Heart left ventricle (tissue), 16 donors: ENCODE results near the gene KRT7. TPM values are rescaled to one million over a fixed set of nuclear protein-coding genes. Genes with fewer than 3 reads are reported as not detected.

Experiments used
- ATAC-seq, 4 donors: fragments of 200-7000 bp; cut with Tn5 transposase; one replicate each; pipeline ENCODE4 v1.9.1; 2020 to 2022; ENCODE audit warnings: moderate library complexity in 4 of 4, mild to moderate bottlenecking in 3 of 4, moderate number of reproducible peaks in 1 of 4
- DNase-seq, 5 donors: peaks; one replicate each; pipeline ENCODE4 v3.0.0-alpha.2; 2020
- H3K27ac ChIP-seq, 12 donors: fragments of 200-600 bp; sonication (generic) in 4 of 12; one replicate each; pipeline versions ENCODE4 v1.5.0 to v1.8.0; 2016 to 2022; ENCODE audit warnings: mild to moderate bottlenecking in 2 of 12
- H3K27me3 ChIP-seq, 9 donors: fragments of 200-600 bp; sonication (generic) in 2 of 9; one replicate each; pipeline versions ENCODE4 v1.5.1 to v1.8.0; 2016 to 2022; ENCODE audit warnings: mild to moderate bottlenecking in 3 of 9
- H3K36me3 ChIP-seq, 9 donors: fragments of 200-600 bp; sonication (generic) in 2 of 9; one replicate each; pipeline versions ENCODE4 v1.5.0 to v1.8.0; 2018 to 2022; ENCODE audit warnings: mild to moderate bottlenecking in 2 of 9
- H3K4me1 ChIP-seq, 12 donors: fragments of 200-600 bp; sonication (generic) in 4 of 12; one replicate each; pipeline versions ENCODE4 v1.5.0 to v1.8.0; 2016 to 2022; ENCODE audit warnings: mild to moderate bottlenecking in 3 of 12
- H3K4me3 ChIP-seq, 12 donors: fragments of 200-600 bp; sonication (generic) in 4 of 12; one replicate each; pipeline versions ENCODE4 v1.5.0 to v1.8.0; 2017 to 2022; ENCODE audit warnings: mild to moderate bottlenecking in 9 of 12, moderate library complexity in 4 of 12
- H3K9me3 ChIP-seq, 12 donors: fragments of 200-600 bp; sonication (generic) in 4 of 12; one replicate each; pipeline versions ENCODE4 v1.5.0 to v1.8.0; 2016 to 2022; ENCODE audit warnings: mild to moderate bottlenecking in 1 of 12
- CTCF ChIP-seq, 12 donors: fragments of 200-600 bp; sonication (generic) in 4 of 12; IDR thresholded peaks; one replicate each; pipeline versions ENCODE4 v1.5.0 to v1.8.0; 2018 to 2022; ENCODE audit warnings: antibody characterized with exemption in 12 of 12, mild to moderate bottlenecking in 5 of 12
- POLR2A ChIP-seq, 2 donors: fragments of 450-650 bp; IDR thresholded peaks; one replicate each; pipeline ENCODE4 v1.6.1; 2017; ENCODE audit warnings: antibody characterized with exemption in 2 of 2, mild to moderate bottlenecking in 2 of 2, moderate library complexity in 2 of 2
- WGBS, 4 donors: extraction: QIAGEN DNeasy Blood & Tissue Kit in 2 of 4; methylation state at CpG; one replicate each; pipeline versions ENCODE4 v1.1.5 to v1.1.7; 2013 to 2018; 5-methylcytosine and 5-hydroxymethylcytosine counted together
- intact Hi-C, 10 donors: fragments of 100-400 bp; cut with DNase I; formaldehyde crosslinking; loops; one replicate each; pipeline versions ENCODE4 v1.11.1 to v1.14.2; 2022
- polyA plus RNA-seq, 2 donors: library from polyadenylated mRNA; stranded (reverse); fragments of 200-250 nt; gene quantifications; one replicate each; pipeline ENCODE4 v1.2.3, GENCODE V29; 2013
- total RNA-seq, 9 donors: library from RNA; depleted of rRNA in 2 of 9; stranded (reverse); fragments of >200 nt in 2 of 9; fragmentation: NEBNext Ultra II Directional in 3 of 9; extraction: Animal tissue kit (Norgen Biotek cat#: 25700) in 3 of 9; gene quantifications; one replicate each; pipeline versions ENCODE4 v1.1.0 to v1.2.4, GENCODE V29; 2016 to 2023
- donor health status: ischemic (EF 13 %, LVEDD 7.1; RV severe dilation, severe dysfunction).
- donor health status: healthy with polysubstance abuse.
- donor health status: DM: no; HTN: yes; CAD: no.
- donor health status: DM: no; HTN: no; CAD: no.
- donor health status: ischemic (EF 25% LVEDD 6.9; RV normal size, moderate dysfunction).
- donor health status: ischemic (EF 25% LVEDD 5.7; RV mildly dilated, moderate dysfunction).
- donor health status: healthy.
- donor health status: DM: yes; HTN: yes; CAD: no.
- donor health status: ischemic (EF 35%, LVEDD 5.7; RV mildly dilated, moderate dysfunction).
- donor health status: nonischemic (EF 11% LVEDD 7.7; RV severe dilation, severe dysfunction).
- donor health status: DM: yes; HTN: yes; CAD: no.
- donor health status: PGD.
- donor health status: ischemic (EF 29% LVEDD 5.4; RV normal size, mild dysfunction).
- donor health status: nonischemic (EF 23%, LVEDD 6.1; RV moderate dilation, normal function).

Gene KRT7
- total and polyA plus RNA-seq, 11 donors: 0.20 to 56.7 (median 3.1) TPM; not detected in 3

GRCh38 chr12:52295663-52296062 is 62.6 kb downstream of the KRT7 start:
- Histone ChIP-seq H3K27ac (no peak overlapping the region), H3K27me3 (peaks cover 3 to 61% (median 22%) of the 10 kb centered on the region in 9 donors), H3K36me3 (no peaks in the 10 kb centered on the region), H3K4me1 (no peaks in the 10 kb centered on the region), H3K9me3 (no peaks in the 10 kb centered on the region), H3K4me3 (no peak overlapping the region)
- no peak for TF ChIP-seq POLR2A (IDR thresholded peaks at IDR 0.05)
- TF ChIP-seq CTCF (IDR thresholded peaks at IDR 0.05): no peak
- intact Hi-C loops: no loop called here
- DNase-seq (no peak), ATAC-seq (no peak)
- 61 to 70% (median 66%) methylated on average over 1 of the region's 1 CpG for WGBS, 4 donors

- TF ChIP-seq CTCF (IDR thresholded peaks at IDR 0.05): no peak
- no peak for TF ChIP-seq POLR2A (IDR thresholded peaks at IDR 0.05)
- no peak for ATAC-seq
- intact Hi-C loops: no loop called here
- no peak overlapping the region for H3K27ac ChIP-seq
- H3K4me1 ChIP-seq: no peaks in the 10 kb centered on the region
- 83 to 91% (median 86%) methylated on average over 5 of the region's 5 CpGs for WGBS, 4 donors
- H3K9me3 ChIP-seq: no peaks in the 10 kb centered on the region
- no peaks in the 10 kb centered on the region for H3K36me3 ChIP-seq
- no peak for DNase-seq
- peaks cover 2 to 59% (median 18%) of the 10 kb centered on the region in 9 donors for H3K27me3 ChIP-seq
- H3K4me3 ChIP-seq: no peak overlapping the region
These were observed 63.7 kb downstream of the KRT7 start for GRCh38 chr12:52296572-52297215.

Other genes with a start within 250 kb of the KRT7 start
- gene TAMALIN, start 226.3 kb upstream of the KRT7 start, total RNA-seq: 10 to 100 TPM; 12.9 to 38.0 (median 17.6) TPM
- gene TAMALIN, start 226.3 kb upstream of the KRT7 start, polyA plus RNA-seq: 10 to 100 TPM; 17.8 to 26.5 TPM
- gene NR4A1, start 181.8 kb upstream of the KRT7 start, total RNA-seq: 100 to 1,000 TPM in 2 of 9 donors, 10 to 100 TPM in 7; 22.0 to 140 (median 42.0) TPM
- gene NR4A1, start 181.8 kb upstream of the KRT7 start, polyA plus RNA-seq: 10 to 100 TPM; 59.5 to 66.3 TPM
- 10 to 100 TPM; 18.9 to 46.7 (median 24.1) TPM for gene ATG101, start 163.3 kb upstream of the KRT7 start, total RNA-seq
- gene ATG101, start 163.3 kb upstream of the KRT7 start, polyA plus RNA-seq: 100 to 1,000 TPM in 1 of 2 donors, 10 to 100 TPM in 1; 22.1 to 108 TPM
- gene SMIM41, start 153.5 kb upstream of the KRT7 start, total RNA-seq: under 1 TPM in 3 of 9 donors, not detected in 6; 0.29 to 0.52 (median 0.32) TPM
- under 1 TPM; 0.08 to 0.65 TPM for gene SMIM41, start 153.5 kb upstream of the KRT7 start, polyA plus RNA-seq
- gene KRT80, start 41.2 kb upstream of the KRT7 start, total RNA-seq: 1 to 10 TPM in 2 of 9 donors, under 1 TPM in 5, not detected in 2; 0.15 to 1.2 (median 0.24) TPM
- under 1 TPM; 0.08 to 0.72 TPM for gene KRT80, start 41.2 kb upstream of the KRT7 start, polyA plus RNA-seq
- gene KRT86, start 41.4 kb downstream of the KRT7 start, total RNA-seq: not detected
- gene KRT86, start 41.4 kb downstream of the KRT7 start, polyA plus RNA-seq: not detected
- gene KRT81, start 58.3 kb downstream of the KRT7 start, total RNA-seq: not detected
- gene KRT81, start 58.3 kb downstream of the KRT7 start, polyA plus RNA-seq: not detected
- not detected for gene KRT83, start 88.2 kb downstream of the KRT7 start, total RNA-seq
- not detected for gene KRT83, start 88.2 kb downstream of the KRT7 start, polyA plus RNA-seq
- gene KRT85, start 134.2 kb downstream of the KRT7 start, total RNA-seq: not detected
- not detected for gene KRT85, start 134.2 kb downstream of the KRT7 start, polyA plus RNA-seq
- gene KRT84, start 152.4 kb downstream of the KRT7 start, total RNA-seq: not detected
- gene KRT84, start 152.4 kb downstream of the KRT7 start, polyA plus RNA-seq: not detected
- gene KRT82, start 173.1 kb downstream of the KRT7 start, total RNA-seq: not detected
- gene KRT82, start 173.1 kb downstream of the KRT7 start, polyA plus RNA-seq: not detected
- not detected for gene KRT75, start 201.1 kb downstream of the KRT7 start, total RNA-seq
- not detected for gene KRT75, start 201.1 kb downstream of the KRT7 start, polyA plus RNA-seq
- gene KRT6B, start 218.9 kb downstream of the KRT7 start, total RNA-seq: not detected
- not detected for gene KRT6B, start 218.9 kb downstream of the KRT7 start, polyA plus RNA-seq
- gene KRT6C, start 240.6 kb downstream of the KRT7 start, total RNA-seq: not detected
- not detected for gene KRT6C, start 240.6 kb downstream of the KRT7 start, polyA plus RNA-seq